IPS-18c (cell line): ENCODE measurements around the gene ZNF729.
A peak's percentile ranks its signal among the peaks of the same experiment; 100 is the strongest.
"Not testable (repeated sequence)": the region's sequence is repeated elsewhere in the genome, so short reads cannot be mapped to it uniquely, and the experiment has no call there.

ENCODE experiments used
- H3K4me3 ChIP-seq: 2 replicates; pipeline ENCODE4 v1.7.0; 2013; ENCODE audit warnings: low read depth, mild to moderate bottlenecking, low read length, moderate library complexity; ENCODE audit not compliant: insufficient read depth
- H3K9me3 ChIP-seq: one replicate; pipeline ENCODE4 v1.6.1; 2013; ENCODE audit warnings: mild to moderate bottlenecking, low read length, moderate library complexity; ENCODE audit not compliant: control insufficient read depth, insufficient read depth

Gene ZNF729

DNA sequence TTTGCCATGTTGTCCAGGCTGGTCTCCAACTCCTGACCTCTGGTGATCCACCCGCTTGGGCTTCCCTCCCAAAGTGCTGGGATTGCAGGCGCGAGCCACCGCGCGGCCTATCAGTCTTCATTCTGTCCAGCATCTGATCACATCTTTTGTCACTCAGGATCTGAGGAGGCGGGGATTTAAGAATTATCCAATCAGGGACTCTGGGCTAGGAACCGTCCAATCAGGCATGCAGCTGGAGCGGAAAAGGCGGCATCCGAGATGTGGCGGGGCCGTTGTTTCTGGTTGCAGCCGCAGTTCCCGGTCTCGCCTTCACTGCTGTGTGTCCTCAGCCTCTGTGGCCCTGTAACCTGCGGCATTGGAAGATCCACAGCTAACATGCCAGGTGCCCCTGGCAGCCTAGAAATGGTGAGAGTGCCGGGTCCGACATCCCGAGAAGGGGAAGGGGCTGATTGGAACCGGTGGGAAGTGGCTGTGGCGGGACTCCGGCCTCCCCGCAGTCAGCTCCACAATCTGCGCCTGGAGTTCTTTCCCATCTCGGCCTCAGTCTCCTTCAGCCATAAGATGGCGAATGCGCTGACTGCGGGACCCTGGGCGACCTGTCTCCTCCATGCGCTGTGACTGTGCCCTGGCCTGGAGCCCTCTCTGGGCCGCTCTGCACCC, at the start of gene ZNF729:
Gene ZNF729 (plus strand): TSS at position 291 of the 660 bp plus-strand sequence. CDS start 85 bp downstream, at position 376.
- Histone ChIP-seq H3K9me3 (peaks cover 2% of the 10 kb centered on the region), H3K4me3 (no peak within 1 kb of the TSS)

DNA sequence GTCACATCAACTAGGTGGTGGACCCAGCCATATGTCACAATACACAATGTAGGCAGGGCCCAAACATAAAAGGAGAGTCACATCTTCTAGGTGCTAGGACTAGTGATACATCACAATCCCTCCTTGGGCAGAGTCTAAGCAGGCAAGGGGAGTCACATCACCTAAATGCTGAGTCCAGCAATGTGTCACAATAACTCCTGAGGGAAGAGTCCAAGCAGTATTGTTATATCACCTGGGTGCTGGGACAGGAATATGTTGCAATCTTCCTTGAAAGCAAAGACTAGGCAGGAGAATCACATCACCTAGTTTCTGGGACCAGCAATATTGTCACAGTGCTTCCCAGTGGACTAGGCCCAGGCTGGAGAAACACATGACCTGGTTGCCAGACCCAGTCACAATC, 29.4 kb upstream of the ZNF729 start:
- no peak overlapping the region for H3K4me3 ChIP-seq
- peaks cover 23% of the 10 kb centered on the region for H3K9me3 ChIP-seq

DNA sequence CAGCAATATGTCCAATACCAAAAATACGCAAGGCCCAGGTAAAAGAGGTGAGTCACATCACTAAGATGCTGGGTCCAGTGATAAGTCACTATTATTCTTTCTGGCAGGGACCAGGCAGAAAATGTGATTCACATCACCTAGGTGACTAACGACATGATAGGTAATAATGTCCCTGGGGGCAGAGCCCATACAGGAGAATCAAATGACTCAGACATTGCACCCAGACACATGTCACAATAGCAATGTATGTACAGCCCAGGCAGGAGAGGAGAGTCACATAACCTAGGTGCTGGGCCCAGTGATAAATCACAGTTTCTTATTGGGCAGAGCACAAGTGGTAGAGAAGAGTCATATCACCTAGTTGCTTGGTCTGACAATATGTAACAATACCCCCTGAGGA, 28.9 kb upstream of the ZNF729 start:
- Histone ChIP-seq H3K4me3 (peak overlapping the region; percentile 9; the same call in 1 of the 2 replicates), H3K9me3 (peaks cover 23% of the 10 kb centered on the region)

DNA sequence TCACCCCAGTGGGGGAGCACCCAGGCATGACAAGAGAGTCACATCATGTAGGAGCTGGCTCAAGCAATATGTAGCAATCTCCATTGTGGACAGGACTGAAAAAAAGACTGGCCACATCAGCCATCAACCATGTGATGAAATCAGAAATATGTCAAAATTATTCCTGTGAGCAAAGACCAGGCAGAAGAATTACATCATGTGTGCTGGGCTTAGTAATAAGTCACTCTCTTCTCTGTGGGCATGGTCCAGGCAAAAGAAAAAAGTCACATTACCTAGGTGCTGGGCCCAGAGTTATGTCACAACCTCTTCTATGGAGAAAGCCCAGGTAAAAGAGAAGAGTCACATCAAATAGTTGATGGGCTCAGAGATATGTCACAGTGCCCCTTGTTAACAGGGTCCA, 28.3 kb upstream of the ZNF729 start:
- H3K4me3 ChIP-seq, result no peak overlapping the region
- H3K9me3 ChIP-seq, result peaks cover 26% of the 10 kb centered on the region

DNA sequence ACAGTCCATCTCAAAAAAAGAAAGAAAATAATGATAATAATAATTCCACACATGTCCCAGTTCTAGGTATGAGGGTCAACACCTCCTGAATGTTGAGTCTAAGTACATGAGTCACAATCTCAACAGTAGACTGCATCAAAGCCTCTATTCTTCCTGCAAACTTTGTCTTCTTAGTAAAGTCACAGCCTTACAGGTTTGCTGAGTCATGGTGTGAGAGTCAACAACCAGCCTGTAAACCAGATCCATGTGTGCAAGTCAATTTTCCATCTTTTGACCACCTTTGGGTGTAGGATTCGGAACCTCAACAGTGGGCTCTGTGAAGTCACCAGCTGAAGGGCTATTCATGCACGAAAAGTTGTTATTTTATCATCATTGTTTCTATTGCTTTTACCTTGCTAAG, 25.7 kb upstream of the ZNF729 start:
- Histone ChIP-seq H3K4me3 (no peak overlapping the region), H3K9me3 (peaks cover 25% of the 10 kb centered on the region)

DNA sequence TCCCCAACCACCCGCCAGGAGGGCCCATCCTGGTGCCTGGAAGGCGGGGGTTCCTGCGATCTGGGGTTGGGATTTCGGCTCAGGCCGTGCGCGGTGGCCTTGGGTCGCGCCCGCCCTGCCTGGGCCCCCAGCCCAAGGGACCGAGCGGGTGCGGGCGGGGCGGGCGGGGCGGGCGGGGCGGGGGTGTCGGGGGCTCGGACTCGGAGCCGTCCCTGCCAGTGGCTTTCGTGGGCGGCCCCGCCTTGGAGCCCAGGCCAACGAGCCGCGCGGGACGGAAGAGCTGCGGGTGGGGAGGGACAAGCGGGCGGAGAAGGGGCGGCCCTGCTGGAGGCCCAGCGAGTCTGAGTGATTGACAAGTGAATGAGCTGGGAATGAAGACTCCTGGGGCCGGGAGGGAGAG, 24.6 kb upstream of the ZNF729 start:
- peaks cover 24% of the 10 kb centered on the region for H3K9me3 ChIP-seq
- no peak overlapping the region for H3K4me3 ChIP-seq

DNA sequence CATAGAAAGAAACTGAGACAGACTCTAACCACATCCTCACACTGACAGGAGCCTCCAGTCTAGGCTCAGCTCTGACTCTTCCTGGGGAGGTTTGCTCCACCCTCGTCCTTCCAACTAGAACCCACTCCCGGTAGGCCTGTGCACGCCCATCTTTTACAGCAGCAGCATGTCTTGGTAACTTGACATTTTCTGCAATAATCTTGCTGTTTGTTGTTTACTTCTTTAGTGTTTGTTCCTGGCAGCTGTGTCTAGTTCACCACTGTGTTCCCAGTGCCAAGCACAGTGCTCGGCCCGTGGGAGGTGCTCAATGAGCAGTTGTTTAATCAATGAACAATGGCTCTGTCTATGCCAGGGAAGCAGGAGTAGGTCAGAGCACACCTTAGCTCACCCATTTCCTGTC, 23.1 kb upstream of the ZNF729 start:
- H3K9me3 ChIP-seq, result peaks cover 22% of the 10 kb centered on the region
- H3K4me3 ChIP-seq, result no peak overlapping the region

DNA sequence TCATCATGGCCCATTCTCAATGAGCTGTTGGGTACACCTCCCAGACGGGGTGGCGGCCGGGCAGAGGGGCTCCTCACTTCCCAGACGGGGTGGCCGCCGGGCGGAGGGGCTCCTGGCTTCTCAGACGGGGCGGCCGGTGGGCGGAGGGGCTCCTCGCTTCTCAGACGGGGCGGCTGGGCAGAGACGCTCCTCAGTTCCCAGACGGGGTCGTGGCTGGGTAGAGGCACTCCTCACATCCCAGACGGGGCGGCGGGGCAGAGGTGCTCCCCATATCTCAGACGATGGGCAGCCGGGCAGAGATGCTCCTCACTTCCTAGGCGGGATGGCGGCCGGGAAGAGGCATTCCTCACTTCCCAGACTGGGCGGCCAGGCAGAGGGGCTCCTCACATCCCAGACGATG, 35.3 kb downstream of the ZNF729 start:
- peaks cover 17% of the 10 kb centered on the region for H3K9me3 ChIP-seq
- not testable (repeated sequence) for H3K4me3 ChIP-seq

DNA sequence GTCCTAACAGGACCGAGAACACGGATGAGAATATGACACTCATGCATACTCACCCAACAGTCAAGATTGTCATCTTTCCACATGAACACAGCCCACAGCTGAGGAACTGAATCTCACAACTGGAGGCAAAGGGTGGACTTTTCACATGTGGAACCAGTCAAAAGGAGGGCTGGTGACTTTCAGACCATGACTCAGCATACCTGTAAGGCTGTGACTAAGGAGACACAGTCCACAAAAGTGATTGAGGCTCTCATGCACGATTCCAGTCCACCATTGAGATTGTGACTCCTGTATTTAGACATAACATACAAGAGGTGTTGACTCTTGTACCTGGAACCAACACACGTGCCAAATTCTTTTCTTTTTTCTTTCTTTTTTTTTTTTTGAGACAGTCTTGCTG, 40.0 kb downstream of the ZNF729 start:
- Histone ChIP-seq H3K9me3 (peaks cover 34% of the 10 kb centered on the region), H3K4me3 (no peak overlapping the region; the same call in 1 of the 2 replicates)

DNA sequence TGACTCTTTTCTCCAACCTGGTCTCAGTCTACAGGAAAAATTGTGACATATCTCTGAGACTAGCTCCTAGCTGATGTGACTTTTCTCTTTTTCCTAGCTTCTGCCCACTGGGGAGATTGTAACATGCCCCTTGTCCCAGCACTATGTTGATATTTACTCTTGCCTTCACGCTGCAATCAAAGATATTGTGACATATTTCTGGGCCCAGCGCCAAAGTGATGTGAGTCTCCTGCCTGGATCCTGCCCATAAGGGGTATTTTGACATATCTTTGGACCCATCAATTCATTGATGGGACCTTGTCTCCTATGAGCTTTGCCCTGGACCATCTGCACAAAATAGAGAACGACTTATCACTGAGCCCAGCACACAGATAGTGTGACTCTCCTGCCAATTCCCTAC, 41.1 kb downstream of the ZNF729 start:
- peaks cover 33% of the 10 kb centered on the region for H3K9me3 ChIP-seq
- H3K4me3 ChIP-seq, result no peak overlapping the region; the same call in 1 of the 2 replicates

DNA sequence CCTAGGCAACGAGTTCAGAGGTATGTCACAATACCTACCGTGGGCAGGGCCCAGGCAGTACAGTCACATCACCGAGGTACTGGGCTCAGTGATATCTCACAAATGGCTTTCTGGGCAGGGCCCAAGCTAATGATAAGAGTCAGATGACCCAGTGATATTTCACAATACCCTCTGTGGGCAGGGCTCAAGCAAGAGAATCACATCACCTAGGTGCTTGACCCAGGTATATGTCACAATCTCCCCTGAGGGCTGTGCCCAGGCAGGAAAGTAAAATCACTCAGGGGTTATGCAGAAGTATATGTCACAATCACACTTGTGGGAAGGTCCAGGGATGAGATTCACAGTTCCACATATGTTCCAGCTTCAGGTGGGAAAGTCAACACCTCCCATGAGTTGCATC, 45.3 kb downstream of the ZNF729 start:
- no peak overlapping the region; the same call in 1 of the 2 replicates for H3K4me3 ChIP-seq
- H3K9me3 ChIP-seq, result peaks cover 31% of the 10 kb centered on the region

DNA sequence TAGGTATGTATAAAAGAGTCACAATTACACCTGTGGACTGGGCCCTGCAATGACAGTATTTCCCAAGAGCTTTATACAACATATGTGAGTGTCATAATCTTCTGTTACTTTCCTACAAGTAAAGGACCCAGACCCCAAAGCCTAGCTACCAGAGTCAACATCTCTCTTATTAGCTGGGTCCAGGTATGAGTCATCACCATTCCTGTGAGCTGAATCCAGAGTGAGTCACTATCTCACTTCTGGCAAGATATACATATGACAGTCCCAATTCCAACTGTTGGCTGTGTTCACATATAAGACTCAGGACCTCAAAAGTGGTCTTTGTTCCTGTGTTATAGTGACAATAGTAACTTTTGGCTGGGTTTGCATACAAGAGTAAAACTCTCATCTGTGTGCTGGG, 46.7 kb downstream of the ZNF729 start:
- H3K9me3 ChIP-seq, result peaks cover 23% of the 10 kb centered on the region
- H3K4me3 ChIP-seq, result no peak overlapping the region

DNA sequence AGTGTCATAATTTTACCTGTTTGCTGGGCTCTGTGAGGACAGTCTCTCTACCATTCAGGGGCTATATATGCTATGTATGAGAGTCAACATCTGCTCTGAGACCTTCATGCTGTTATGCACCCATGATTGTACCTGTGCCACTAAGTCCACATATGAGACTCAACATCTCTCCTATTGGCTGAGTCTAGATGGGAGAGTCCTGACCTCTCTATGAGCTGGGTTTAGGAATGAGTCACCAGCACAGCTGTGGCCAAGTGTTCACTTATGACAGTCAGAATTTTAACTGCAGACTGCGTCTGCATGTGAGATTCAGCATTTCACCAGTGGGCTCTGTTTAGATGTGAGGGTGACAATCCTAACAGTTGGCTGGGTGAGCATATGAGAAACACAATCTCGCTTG, 49.5 kb downstream of the ZNF729 start:
- no peak overlapping the region for H3K4me3 ChIP-seq
- peaks cover 20% of the 10 kb centered on the region for H3K9me3 ChIP-seq

DNA sequence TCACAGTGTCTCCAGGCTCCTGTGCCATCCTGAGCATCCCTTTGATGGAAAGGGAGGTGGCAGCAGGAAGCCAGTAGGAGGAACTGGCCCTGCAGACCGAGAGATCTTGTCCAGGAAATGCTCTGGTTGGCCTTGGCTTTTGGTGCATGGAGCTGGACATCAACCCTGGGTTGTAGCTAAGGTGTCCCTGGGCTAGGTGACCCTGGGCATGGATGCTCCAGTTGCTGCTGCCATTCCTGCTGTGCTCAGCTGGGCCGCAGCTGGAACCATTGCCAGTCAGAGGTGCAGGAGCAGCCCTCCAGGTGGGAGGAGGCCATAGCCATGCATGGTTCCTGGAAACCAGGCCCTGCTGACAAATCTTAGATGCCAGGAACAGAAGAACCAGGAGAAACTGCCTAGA, 68.4 kb downstream of the ZNF729 start:
- Histone ChIP-seq H3K4me3 (no peak overlapping the region; the same call in 1 of the 2 replicates), H3K9me3 (peaks cover 11% of the 10 kb centered on the region)
